OCI-LY7 (cell line): ENCODE results near the gene SGIP1.

Experiments used
- CTCF ChIP-seq: fragments of 200-600 bp; sonication (generic); conservative IDR thresholded peaks from 2 replicates; pipeline ENCODE4 v1.5.1; 2014; ENCODE audit warnings: mild to moderate bottlenecking, antibody characterized with exemption, low read length, moderate library complexity, mixed read lengths
- EZH2phosphoT487 ChIP-seq: fragments of 200-600 bp; sonication (generic); IDR thresholded peaks from 2 replicates; pipeline ENCODE4 v1.6.1; 2018; ENCODE audit warnings: low read depth, borderline replicate concordance, mild to moderate bottlenecking, mixed run types, antibody characterized with exemption, low read length, moderate library complexity, mixed read lengths

- TF ChIP-seq CTCF (no peak), EZH2phosphoT487 (no peak)
These were observed 39.5 kb upstream of the SGIP1 start for GRCh38 chr1:66494482-66494881.
